Neutrophil (primary cell): ENCODE data around the gene ITPK1.
A peak's percentile ranks its signal among the peaks of the same experiment; 100 is the strongest.

Experiments
- H3K27ac ChIP-seq: fragments of 200-600 bp; sonication (generic); 2 replicates; pipeline ENCODE4 v1.5.1; 2016; ENCODE audit warnings: mild to moderate bottlenecking, moderate library complexity
- H3K27me3 ChIP-seq: fragments of 200-600 bp; sonication (generic); 2 replicates; pipeline ENCODE4 v1.6.0; 2016; ENCODE audit warnings: mild to moderate bottlenecking
- H3K36me3 ChIP-seq: fragments of 200-600 bp; sonication (generic); 2 replicates; pipeline ENCODE4 v1.5.1; 2017
- H3K4me1 ChIP-seq, 2 experiments: fragments of 200-600 bp in 1 of 2; sonication (generic) in 1 of 2; 1 replicate in 1 of 2; 2 replicates in 1 of 2; pipeline versions ENCODE4 v1.5.1 to v1.6.1; 2013 to 2016; ENCODE audit warnings: low read depth in 1 of 2, low read length in 1 of 2, mild to moderate bottlenecking in 1 of 2, moderate library complexity in 1 of 2; ENCODE audit not compliant: control insufficient read depth in 1 of 2, insufficient read depth in 1 of 2
- H3K4me3 ChIP-seq, 2 experiments: fragments of 200-600 bp in 1 of 2; sonication (generic) in 1 of 2; 1 replicate in 1 of 2; 2 replicates in 1 of 2; pipeline ENCODE4 v1.5.1; 2013 to 2016; ENCODE audit warnings: low read depth in 1 of 2, low read length in 1 of 2, mild to moderate bottlenecking in 1 of 2, moderate library complexity in 1 of 2
- H3K9me3 ChIP-seq: fragments of 200-600 bp; sonication (generic); 2 replicates; pipeline ENCODE4 v1.5.1; 2016
- CTCF ChIP-seq: fragments of 200-600 bp; sonication (generic); IDR thresholded peaks from 2 replicates; pipeline ENCODE4 v1.5.1; 2016; ENCODE audit warnings: antibody characterized with exemption

ITPK1 gene

GRCh38 chr14:92930737-92931602, 184.8 kb downstream of the ITPK1 start:
- Histone ChIP-seq H3K9me3 (no peaks in the 10 kb centered on the region), H3K4me1 (no peaks in the 10 kb centered on the region), H3K27ac (peak overlapping the region; percentile 10), H3K4me3 (no peak overlapping the region), H3K27me3 (peaks cover 7% of the 10 kb centered on the region), H3K36me3 (peaks cover 7% of the 10 kb centered on the region)
- no peak for TF ChIP-seq CTCF

DNA sequence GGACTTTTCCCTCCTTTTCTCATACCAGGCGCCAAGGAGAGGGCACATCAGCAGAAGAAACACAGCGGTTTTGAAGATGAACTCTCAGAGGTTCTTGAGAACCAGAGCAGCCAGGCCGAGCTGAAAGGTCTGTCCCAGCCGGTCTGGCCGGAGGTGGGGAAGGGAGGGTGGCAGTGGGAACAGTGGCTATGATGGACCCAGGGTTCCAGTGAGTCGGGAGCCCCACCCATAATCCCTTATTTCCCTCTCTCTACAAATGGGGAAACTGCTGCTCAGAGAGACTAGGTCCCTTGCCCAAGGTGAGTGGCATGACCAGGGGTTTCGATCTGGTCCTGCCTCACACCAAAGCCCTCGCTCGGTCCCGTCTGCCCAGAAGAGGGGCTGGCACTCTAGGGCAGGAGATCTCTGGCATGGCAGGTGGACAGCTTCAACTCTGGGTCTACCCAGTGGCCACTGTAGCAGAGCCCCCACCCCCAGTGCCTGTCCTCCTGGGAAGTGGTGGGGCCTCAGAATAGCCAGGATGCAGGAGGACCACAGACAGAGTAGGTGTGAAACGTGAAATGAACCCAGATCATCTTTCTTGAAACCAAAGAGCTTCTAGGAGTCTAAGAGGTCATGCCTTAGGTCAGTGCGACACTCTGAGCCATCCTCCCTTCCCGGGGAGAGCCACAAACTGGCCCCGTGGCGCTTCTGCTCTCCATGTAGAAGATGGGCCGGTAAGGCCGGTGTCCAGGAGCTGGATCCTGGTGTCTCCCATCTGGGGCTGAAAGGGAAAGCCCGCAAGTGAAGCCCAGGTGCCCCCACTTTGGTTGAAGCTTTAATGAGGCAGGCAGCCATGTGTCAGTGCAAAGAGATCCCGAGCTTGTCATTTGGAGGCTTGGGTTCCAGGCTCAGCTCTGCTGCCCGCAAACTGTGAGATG, 185.8 kb downstream of the ITPK1 start:
- H3K4me3 ChIP-seq, result no peak overlapping the region

GRCh38 chr14:92928961-92929688, 186.6 kb downstream of the ITPK1 start:
- no peaks in the 10 kb centered on the region for H3K36me3 ChIP-seq
- no peak overlapping the region for H3K27ac ChIP-seq
- no peak for TF ChIP-seq CTCF
- H3K4me3 ChIP-seq, result no peak overlapping the region
- H3K9me3 ChIP-seq, result no peaks in the 10 kb centered on the region
- H3K4me1 ChIP-seq, result no peaks in the 10 kb centered on the region
- H3K27me3 ChIP-seq, result peaks cover 26% of the 10 kb centered on the region

More for the DNA sequence above, 185.8 kb downstream of the ITPK1 start:
- Histone ChIP-seq H3K4me1 (no peaks in the 10 kb centered on the region), H3K27ac (peak overlapping the region; percentile 10), H3K36me3 (no peaks in the 10 kb centered on the region), H3K9me3 (no peaks in the 10 kb centered on the region), H3K27me3 (peaks cover 18% of the 10 kb centered on the region)
- TF ChIP-seq CTCF, result no peak

- Histone ChIP-seq H3K27me3 (peaks cover 35% of the 10 kb centered on the region), H3K9me3 (no peaks in the 10 kb centered on the region), H3K4me3 (no peak overlapping the region), H3K4me1 (no peaks in the 10 kb centered on the region), H3K36me3 (no peaks in the 10 kb centered on the region), H3K27ac (no peak overlapping the region)
- TF ChIP-seq CTCF, result no peak
These were observed 187.5 kb downstream of the ITPK1 start for GRCh38 chr14:92928258-92928629.
